ENCODE measurements around the gene BCL6.

The BCL6 gene

DNA sequence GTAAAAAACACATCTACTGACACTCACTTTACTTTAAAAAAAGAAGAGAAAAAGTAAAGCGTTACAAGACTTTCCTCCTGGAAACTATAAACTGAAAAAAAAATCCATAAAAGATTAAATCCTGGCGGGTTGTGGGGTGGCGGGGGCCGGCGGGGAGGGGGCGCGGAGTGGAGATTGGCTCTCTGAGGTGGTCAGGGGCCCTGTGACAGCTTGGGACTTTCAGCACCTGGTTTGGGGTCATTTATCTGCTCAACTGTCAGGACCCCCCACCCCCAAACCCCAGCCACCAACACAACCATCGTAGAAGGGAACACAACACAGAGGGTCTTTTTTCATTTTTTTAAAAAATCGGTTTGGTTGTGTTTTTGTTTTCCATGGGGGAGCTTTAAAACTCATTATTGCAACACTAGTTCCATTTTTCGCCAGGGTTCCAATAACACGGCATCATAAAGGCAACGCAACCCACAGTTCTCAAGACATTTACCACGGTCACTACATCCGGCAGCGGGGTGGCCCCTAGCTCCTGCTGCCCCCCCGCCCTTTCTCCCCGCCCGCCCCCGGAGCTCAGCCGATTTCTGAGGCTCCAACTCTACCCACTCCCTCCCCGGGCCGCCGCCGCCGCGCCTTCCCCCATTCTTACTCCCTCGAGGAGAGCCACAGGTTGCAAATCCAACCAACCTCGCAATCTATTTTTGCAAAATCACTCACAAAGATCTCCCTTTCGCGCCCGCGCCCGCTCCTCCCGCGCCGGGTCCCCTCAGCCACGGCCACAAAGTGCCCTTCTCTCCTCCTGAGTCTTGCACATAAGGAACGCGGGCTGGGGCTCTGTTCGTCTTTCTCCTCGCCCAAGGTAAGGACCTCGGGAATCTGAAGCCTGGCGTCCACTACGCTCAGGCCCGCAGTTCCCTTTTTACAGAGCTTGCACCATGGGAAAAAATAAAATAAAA is 1.8 kb downstream of the BCL6 start:
- Histone ChIP-seq H3K36me3 (ENCODE audit: control insufficient read depth in 2 of 2, insufficient read depth in 2 of 2, low read length in 2 of 2) (no peaks in the 10 kb centered on the region), H3K9ac (ENCODE audit: low read length in 2 of 2) (peak overlapping the region; percentile 100), H3K27me3 (ENCODE audit: control insufficient read depth in 1 of 2, insufficient read depth in 2 of 2, low read length in 2 of 2) (no peaks in the 10 kb centered on the region), H3K27ac (ENCODE audit: low read length) (peak overlapping the region; percentile 100), H3K9me3 (ENCODE audit: control insufficient read depth in 2 of 2, low read length in 2 of 2) (no peaks in the 10 kb centered on the region), H3K4me1 (ENCODE audit: control insufficient read depth, insufficient read depth, low read length) (peaks cover 61% of the 10 kb centered on the region), H3K4me3 (ENCODE audit: low read length in 2 of 2) (peak overlapping the region; percentile 91 to 93)

DNA sequence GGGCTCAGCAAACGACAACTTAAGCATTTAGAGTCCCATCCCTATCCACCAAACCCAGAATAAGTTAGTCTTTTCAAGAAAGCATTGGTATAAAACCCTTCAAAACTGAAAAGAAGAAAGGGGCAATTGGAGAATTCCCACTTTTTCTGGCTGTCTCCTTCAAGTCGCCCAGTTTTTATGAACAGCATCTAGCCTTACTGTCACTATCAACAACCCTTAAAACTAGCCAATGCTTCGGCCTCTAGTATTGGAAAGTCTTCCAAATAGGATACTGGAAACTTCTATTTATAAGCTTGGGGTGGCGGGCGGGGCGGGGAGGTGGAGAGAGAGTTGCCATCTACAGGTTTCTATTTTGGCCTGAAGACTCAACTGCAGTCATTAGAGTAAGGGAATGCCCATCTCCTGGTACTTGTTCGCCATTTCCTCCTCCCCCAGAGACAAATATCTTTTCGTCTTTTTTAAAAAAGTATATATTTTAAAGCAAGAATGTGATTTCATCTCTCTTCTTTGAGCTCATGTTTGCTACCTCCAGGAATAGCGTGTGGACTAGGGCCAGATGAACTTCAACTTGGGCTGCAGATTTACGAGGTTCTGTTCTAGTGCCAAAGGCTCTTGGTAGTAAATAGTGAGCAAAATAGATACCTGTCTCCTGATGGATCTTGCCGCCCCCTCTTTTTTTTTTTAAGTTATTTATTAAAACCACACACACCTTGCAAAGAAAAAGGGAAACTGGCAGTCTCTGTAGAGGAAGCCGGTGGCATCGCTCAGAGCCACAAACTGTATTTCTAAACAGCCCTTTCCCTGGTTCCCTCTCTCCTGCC is 2.7 kb downstream of the BCL6 start:
- Histone ChIP-seq H3K9me3 (ENCODE audit: control insufficient read depth in 2 of 2, low read length in 2 of 2) (no peaks in the 10 kb centered on the region), H3K9ac (ENCODE audit: low read length in 2 of 2) (peak overlapping the region; percentile 74 to 100), H3K4me1 (ENCODE audit: control insufficient read depth, insufficient read depth, low read length) (peaks cover 54% of the 10 kb centered on the region)

DNA sequence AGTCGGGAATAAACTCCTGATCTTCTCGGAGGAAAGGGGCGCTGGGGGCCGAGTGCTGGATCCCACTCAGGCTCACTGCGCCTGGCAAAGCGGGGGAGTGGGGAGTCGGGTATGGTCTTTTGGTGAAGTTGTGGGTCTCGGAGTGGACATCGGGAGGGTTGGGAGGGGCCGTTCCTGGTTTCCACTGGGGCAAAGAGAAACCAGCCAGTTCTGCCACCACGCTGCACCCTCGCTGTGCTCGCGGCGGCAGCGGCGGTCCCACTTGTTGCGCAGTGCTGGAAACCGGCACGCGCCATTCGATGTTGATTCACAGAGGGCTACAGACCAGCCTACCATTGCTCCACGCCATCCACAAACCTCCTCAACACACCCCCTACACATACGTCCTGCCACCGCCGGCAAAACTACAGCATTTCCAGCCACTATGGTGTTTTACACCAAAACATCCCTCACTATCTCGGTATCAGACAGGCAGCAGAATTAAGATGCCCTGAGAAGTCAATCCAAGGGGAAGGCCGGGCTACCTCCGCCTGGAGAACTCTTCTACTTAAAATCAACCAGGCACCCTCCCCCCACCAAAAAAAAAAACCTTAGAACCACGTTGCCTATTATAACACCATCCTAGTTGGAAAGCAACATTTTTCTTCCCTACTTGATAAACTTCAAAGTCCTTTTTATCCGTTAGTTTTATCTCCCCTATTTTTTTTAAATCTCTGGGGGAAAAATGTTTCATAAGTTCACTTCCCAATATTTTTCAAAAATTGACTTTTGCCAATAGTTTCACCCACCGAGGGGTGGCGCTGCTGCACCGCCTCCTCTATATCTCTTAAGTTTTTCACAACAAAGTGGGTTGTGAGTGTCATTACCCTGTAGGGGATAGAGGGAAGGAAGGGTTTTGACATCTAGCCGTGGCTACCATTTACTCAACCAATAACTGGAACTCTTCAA is 3.6 kb downstream of the BCL6 start:
- Histone ChIP-seq H3K9ac (ENCODE audit: low read length in 2 of 2) (peak overlapping the region; percentile 96 to 100), H3K36me3 (ENCODE audit: control insufficient read depth in 2 of 2, insufficient read depth in 2 of 2, low read length in 2 of 2) (no peaks in the 10 kb centered on the region), H3K9me3 (ENCODE audit: control insufficient read depth in 2 of 2, low read length in 2 of 2) (no peaks in the 10 kb centered on the region), H3K27ac (ENCODE audit: low read length) (peak overlapping the region; percentile 100), H3K4me1 (ENCODE audit: control insufficient read depth, insufficient read depth, low read length) (peaks cover 53% of the 10 kb centered on the region), H3K27me3 (ENCODE audit: control insufficient read depth in 1 of 2, insufficient read depth in 2 of 2, low read length in 2 of 2) (no peaks in the 10 kb centered on the region), H3K4me3 (ENCODE audit: low read length in 2 of 2) (peak overlapping the region; percentile 91 to 93)

More for the DNA sequence above, 2.7 kb downstream of the BCL6 start:
- Histone ChIP-seq H3K4me3 (ENCODE audit: low read length in 2 of 2) (peak overlapping the region; percentile 91 to 93), H3K36me3 (ENCODE audit: control insufficient read depth in 2 of 2, insufficient read depth in 2 of 2, low read length in 2 of 2) (no peaks in the 10 kb centered on the region), H3K27me3 (ENCODE audit: control insufficient read depth in 1 of 2, insufficient read depth in 2 of 2, low read length in 2 of 2) (no peaks in the 10 kb centered on the region), H3K27ac (ENCODE audit: low read length) (peak overlapping the region; percentile 100)

DNA sequence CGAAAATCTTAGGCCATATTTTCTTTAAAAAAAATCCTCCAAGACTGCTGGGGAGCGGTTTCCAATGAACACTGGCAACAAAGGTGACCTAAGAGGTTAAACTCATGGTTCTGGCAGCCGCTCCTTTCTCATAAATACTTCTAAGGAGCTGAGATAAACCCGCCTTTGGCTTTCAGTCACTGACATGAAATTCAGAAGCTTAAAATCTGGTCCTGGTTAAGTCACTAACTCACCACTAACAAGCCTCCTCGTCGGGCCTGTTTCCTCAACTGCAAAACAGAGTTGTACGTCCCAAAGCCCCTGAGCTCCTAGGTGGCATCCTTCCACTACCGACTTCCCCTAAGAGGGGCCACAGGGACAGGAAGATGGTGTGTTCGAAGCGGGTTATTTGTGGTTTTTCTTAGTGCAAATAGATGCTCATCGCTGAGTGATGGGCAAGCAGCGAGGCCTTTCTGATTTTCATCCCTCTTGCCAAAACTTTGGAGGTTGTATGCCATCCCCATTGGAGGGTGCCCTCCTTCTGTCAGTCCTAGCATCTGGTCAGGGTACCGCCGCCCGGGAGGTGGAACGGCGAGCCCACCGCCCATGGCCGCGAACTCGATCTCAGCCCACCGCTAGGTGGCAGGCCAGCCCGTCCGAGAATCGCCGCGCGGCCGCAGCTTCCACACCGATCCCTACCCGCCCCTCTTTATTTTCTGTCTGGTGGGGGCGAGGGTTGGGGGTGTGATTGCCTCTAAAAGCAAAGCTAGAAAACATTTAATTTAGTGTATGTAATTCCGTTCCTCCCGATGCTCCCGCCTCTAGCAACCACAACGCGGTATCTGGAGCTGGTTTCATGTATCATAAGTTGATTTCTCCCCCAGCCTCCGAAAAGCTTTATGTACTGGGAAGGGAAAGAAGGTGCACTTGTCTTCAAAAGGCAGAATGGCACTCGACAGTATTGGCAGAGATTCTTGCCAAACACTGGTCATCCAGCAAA is 4.6 kb downstream of the BCL6 start:
- Histone ChIP-seq H3K27ac (ENCODE audit: low read length) (peak overlapping the region; percentile 100), H3K9ac (ENCODE audit: low read length in 2 of 2) (peak overlapping the region; percentile 96 to 100), H3K36me3 (ENCODE audit: control insufficient read depth in 2 of 2, insufficient read depth in 2 of 2, low read length in 2 of 2) (no peaks in the 10 kb centered on the region), H3K9me3 (ENCODE audit: control insufficient read depth in 2 of 2, low read length in 2 of 2) (no peaks in the 10 kb centered on the region), H3K4me3 (ENCODE audit: low read length in 2 of 2) (peak overlapping the region; percentile 91 to 93), H3K4me1 (ENCODE audit: control insufficient read depth, insufficient read depth, low read length) (peaks cover 61% of the 10 kb centered on the region), H3K27me3 (ENCODE audit: control insufficient read depth in 1 of 2, insufficient read depth in 2 of 2, low read length in 2 of 2) (no peaks in the 10 kb centered on the region)

DNA sequence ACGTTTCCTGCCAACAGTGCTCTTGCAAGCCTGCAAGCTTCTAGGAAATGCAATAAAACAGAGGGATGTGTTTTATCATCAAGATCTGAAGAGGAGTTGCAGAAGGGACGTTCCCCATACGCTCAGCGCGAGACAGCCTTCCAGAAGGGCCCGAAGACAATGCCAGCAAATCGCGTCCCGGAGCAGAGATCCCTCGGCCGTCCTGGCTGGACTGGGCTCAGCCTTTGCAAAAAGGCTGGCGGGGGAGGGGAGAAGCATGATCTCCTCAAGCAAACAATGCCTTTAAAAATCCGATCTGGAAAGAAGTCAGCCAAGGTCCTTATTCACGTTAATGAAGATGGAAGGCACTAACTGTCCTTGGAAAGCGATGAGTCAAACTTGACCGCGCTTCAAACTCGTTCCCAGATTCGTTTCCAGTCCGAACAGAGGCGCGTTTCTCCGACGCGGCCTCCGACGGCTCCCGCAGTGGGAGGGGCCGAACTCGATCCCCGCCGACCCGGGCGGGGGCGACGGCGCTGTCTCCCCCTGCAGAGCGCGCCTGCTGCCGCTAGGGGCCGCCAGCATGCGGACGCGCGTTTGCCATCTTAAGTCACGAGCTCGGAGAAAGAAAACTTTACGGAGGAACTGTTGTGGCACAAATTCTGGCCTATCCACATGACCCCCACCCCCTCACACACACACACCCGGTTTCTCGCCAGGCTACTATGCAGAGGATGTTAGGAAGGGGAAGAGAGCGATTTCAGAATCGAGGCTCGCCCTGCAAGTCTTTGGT is 5.5 kb downstream of the BCL6 start:
- Histone ChIP-seq H3K27ac (ENCODE audit: low read length) (peak overlapping the region; percentile 100), H3K9ac (ENCODE audit: low read length in 2 of 2) (peak overlapping the region; percentile 96 to 100), H3K4me1 (ENCODE audit: control insufficient read depth, insufficient read depth, low read length) (peaks cover 67% of the 10 kb centered on the region), H3K9me3 (ENCODE audit: control insufficient read depth in 2 of 2, low read length in 2 of 2) (no peaks in the 10 kb centered on the region), H3K4me3 (ENCODE audit: low read length in 2 of 2) (peak overlapping the region; percentile 91 to 93), H3K36me3 (ENCODE audit: control insufficient read depth in 2 of 2, insufficient read depth in 2 of 2, low read length in 2 of 2) (no peaks in the 10 kb centered on the region), H3K27me3 (ENCODE audit: control insufficient read depth in 1 of 2, insufficient read depth in 2 of 2, low read length in 2 of 2) (no peaks in the 10 kb centered on the region)

DNA sequence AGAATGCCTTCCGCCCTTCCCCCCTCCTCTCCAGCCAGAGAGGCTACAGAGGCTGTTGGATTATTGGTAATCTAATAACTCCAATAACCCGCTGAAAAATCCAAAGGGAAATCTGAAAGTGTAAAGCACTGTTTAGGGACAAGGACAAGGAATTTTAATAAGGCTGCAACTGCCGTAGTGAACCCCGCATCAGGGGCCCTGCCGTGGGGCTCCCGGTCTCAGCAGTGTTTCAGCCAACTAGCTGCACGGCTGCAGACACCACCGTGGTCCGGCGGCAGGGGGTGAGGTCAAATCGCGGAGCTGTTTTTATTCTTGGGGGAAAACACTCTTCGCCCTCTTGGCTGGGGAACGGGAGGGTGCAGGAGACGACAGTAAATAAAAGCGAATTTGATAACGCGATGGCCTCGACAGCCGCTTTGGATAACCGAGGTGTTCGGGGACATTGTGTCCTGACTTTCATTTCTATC is 6.1 kb downstream of the BCL6 start:
- Histone ChIP-seq H3K9ac (ENCODE audit: low read length in 2 of 2) (peak overlapping the region; percentile 96 to 100), H3K36me3 (ENCODE audit: control insufficient read depth in 2 of 2, insufficient read depth in 2 of 2, low read length in 2 of 2) (no peaks in the 10 kb centered on the region), H3K4me1 (ENCODE audit: control insufficient read depth, insufficient read depth, low read length) (peaks cover 67% of the 10 kb centered on the region), H3K27ac (ENCODE audit: low read length) (peak overlapping the region; percentile 100), H3K4me3 (ENCODE audit: low read length in 2 of 2) (peak overlapping the region; percentile 91 to 93), H3K27me3 (ENCODE audit: control insufficient read depth in 1 of 2, insufficient read depth in 2 of 2, low read length in 2 of 2) (no peaks in the 10 kb centered on the region), H3K9me3 (ENCODE audit: control insufficient read depth in 2 of 2, low read length in 2 of 2) (no peaks in the 10 kb centered on the region)

DNA sequence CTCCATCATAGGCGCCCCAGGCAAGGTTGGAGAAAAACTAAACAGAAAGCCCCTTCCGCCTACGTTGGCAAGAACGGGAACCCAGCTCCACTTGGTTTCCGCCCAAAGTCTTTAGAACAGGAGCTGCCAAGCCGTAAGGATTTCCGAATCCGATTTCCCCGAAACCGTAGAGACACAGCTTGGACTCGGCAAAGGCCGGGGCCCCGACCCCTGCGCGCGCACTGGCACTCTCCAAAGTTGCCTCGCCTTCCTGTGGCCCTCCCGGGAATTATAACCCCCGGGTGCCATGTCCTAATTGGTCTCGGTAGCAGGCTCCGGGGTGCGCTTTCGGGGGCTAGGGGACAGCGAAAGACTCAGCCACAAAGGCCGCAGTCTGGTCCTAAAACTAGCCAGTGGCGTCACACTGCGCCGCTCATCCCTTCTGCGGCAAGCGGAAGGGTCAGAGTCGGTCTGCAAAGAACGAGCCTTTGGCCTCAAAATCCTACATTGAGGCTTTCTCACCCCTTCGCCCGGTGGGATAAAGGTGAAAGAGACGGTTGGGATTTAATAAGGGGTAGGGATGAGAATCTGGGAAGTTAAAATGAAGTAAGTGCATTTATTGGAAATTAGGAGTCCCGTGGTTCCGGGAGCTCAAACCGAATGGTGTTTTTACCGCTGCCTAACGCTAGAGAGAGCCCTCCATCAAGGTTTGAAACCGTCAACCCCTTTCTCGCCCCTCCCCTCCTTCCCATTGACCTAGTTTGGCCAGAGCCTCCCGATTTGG is 6.8 kb downstream of the BCL6 start:
- H3K9me3 ChIP-seq (ENCODE audit: control insufficient read depth in 2 of 2, low read length in 2 of 2): no peaks in the 10 kb centered on the region
- peak overlapping the region; percentile 100 for H3K27ac ChIP-seq (ENCODE audit: low read length)
- H3K4me1 ChIP-seq (ENCODE audit: control insufficient read depth, insufficient read depth, low read length): peaks cover 64% of the 10 kb centered on the region

DNA sequence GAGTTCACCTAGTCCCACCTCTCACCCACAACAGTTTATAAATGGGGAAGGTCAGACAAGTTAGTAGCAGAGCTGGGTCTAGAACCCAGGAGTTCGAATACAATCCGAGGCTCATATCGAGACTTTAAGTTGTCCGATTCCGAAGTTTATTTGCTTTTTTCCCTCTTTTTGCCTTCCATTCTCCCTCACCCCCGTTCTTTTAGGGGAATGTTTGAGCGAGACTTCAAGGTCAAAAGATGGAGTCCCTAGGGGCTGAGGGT is 7.3 kb downstream of the BCL6 start:
- H3K27me3 ChIP-seq (ENCODE audit: control insufficient read depth in 1 of 2, insufficient read depth in 2 of 2, low read length in 2 of 2): no peaks in the 10 kb centered on the region
- peak overlapping the region; percentile 91 to 93 for H3K4me3 ChIP-seq (ENCODE audit: low read length in 2 of 2)
- peak overlapping the region; percentile 96 to 100 for H3K9ac ChIP-seq (ENCODE audit: low read length in 2 of 2)
- peaks cover 5 to 9% of the 10 kb centered on the region in 2 donors for H3K36me3 ChIP-seq (ENCODE audit: control insufficient read depth in 2 of 2, insufficient read depth in 2 of 2, low read length in 2 of 2)
- H3K4me1 ChIP-seq (ENCODE audit: control insufficient read depth, insufficient read depth, low read length): peaks cover 63% of the 10 kb centered on the region
- no peaks in the 10 kb centered on the region for H3K9me3 ChIP-seq (ENCODE audit: control insufficient read depth in 2 of 2, low read length in 2 of 2)
- H3K27ac ChIP-seq (ENCODE audit: low read length): peak overlapping the region; percentile 100

More for the DNA sequence above, 6.8 kb downstream of the BCL6 start:
- no peaks in the 10 kb centered on the region for H3K27me3 ChIP-seq (ENCODE audit: control insufficient read depth in 1 of 2, insufficient read depth in 2 of 2, low read length in 2 of 2)
- H3K9ac ChIP-seq (ENCODE audit: low read length in 2 of 2): peak overlapping the region; percentile 96 to 100
- H3K36me3 ChIP-seq (ENCODE audit: control insufficient read depth in 2 of 2, insufficient read depth in 2 of 2, low read length in 2 of 2): peaks cover 1 to 4% of the 10 kb centered on the region in 2 donors
- H3K4me3 ChIP-seq (ENCODE audit: low read length in 2 of 2): peak overlapping the region; percentile 91 to 93
